ENCODE measurements around the gene SLC25A3. TPM values are rescaled to one million over a fixed set of nuclear protein-coding genes. Genes with fewer than 3 reads are reported as not detected.
A peak's percentile ranks its signal among the peaks of the same experiment; 100 is the strongest.
"Not testable (repeated sequence)": the region's sequence is repeated elsewhere in the genome, so short reads cannot be mapped to it uniquely, and the experiment has no call there.

Gene SLC25A3
- total and polyA plus RNA-seq, 12 donors = 362 to 1,555 (median 737) TPM

DNA sequence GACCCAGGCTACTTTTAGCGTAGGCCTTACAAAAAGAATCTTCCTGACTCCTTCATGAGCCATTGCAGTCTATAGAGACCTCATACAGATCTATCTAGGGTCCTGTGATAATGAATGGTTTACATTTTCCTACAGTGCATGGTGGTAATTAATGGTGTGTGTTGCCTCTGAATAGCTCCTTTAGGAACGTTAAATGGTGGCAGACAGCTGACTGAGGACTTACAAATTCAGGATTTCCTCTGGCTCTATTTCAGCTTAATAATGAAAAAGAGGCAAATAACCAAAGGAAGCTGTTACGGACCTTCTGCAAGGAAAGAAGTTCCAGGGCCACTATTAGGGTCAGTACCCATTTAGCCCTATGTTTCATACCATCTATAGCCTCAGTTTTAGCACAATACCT is 46.0 kb downstream of the SLC25A3 start:
- DNase-seq = no peak
- H3K27ac ChIP-seq = no peak overlapping the region
- no peaks in the 10 kb centered on the region for H3K9me3 ChIP-seq (replicated peaks in 1 of 3)
- TF ChIP-seq POLR2A (IDR thresholded peaks at IDR 0.05) = no peak
- TF ChIP-seq, protein P1, sequence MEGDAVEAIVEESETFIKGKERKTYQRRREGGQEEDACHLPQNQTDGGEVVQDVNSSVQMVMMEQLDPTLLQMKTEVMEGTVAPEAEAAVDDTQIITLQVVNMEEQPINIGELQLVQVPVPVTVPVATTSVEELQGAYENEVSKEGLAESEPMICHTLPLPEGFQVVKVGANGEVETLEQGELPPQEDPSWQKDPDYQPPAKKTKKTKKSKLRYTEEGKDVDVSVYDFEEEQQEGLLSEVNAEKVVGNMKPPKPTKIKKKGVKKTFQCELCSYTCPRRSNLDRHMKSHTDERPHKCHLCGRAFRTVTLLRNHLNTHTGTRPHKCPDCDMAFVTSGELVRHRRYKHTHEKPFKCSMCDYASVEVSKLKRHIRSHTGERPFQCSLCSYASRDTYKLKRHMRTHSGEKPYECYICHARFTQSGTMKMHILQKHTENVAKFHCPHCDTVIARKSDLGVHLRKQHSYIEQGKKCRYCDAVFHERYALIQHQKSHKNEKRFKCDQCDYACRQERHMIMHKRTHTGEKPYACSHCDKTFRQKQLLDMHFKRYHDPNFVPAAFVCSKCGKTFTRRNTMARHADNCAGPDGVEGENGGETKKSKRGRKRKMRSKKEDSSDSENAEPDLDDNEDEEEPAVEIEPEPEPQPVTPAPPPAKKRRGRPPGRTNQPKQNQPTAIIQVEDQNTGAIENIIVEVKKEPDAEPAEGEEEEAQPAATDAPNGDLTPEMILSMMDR (IDR thresholded peaks at IDR 0.05) = no peak
- peaks cover 0 to 10% of the 10 kb centered on the region in 2 donors for H3K4me1 ChIP-seq (replicated peaks in 1 of 2)
- no peaks in the 10 kb centered on the region for H3K27me3 ChIP-seq
- no peaks in the 10 kb centered on the region for H3K36me3 ChIP-seq (replicated peaks in 1 of 2)
- WGBS, 4 donors = 79 to 90% (median 81%) methylated on average over 3 of the region's 3 CpGs
- intact Hi-C loops (cut with DNase I) = no loop called here
- no peak overlapping the region for H3K4me3 ChIP-seq

DNA sequence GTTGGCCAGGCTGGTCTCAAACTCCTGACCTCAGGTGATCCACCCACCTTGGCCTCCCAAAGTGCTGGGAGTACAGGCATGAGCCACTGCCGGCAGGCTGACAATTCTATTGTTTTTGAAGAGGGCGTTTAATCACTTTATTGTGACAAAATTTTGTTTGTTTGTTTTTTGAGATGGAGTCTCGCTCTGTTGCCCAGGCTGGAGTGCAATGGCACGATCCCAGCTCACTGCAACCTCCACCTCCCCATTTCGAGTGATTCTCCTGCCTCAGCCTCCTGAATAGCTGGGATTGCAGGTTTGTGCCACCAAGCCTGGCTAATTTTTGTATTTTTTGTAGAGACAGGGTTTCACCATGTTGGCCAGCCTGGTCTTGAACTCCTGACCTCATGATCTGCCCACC is 49.3 kb downstream of the SLC25A3 start:
- DNase-seq; H3K27me3 ChIP-seq; H3K27ac ChIP-seq; H3K36me3 ChIP-seq (replicated peaks in 1 of 2); H3K4me3 ChIP-seq; H3K9me3 ChIP-seq (replicated peaks in 1 of 3): not testable (repeated sequence)
- peaks cover 10 to 12% of the 10 kb centered on the region in 2 donors for H3K4me1 ChIP-seq (replicated peaks in 1 of 2)
- intact Hi-C loops (cut with DNase I) = loop anchor here (10.0 kb wide), 1 partner anchor 48 kb away; the partner anchor contains the start of gene SLC25A3 (in 2 of the 2)
- 89 to 98% (median 93%) methylated on average over 5 of the region's 5 CpGs for WGBS, 4 donors

DNA sequence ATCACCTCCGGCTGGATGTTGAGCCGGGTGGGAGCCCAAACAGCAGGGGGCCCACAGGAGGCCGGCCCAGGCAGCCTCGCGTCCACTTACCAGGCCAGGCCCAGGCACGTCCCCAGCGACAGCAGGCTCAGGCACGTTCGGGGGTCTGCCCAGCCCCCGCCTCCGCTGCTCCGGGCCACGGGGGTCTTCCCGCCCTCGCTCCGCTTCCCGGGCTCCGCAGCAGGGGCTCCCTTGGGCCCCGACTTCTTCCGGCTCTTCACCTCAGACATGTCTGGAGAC is 50.9 kb downstream of the SLC25A3 start:
- intact Hi-C loops (cut with DNase I) = loop anchor here (10.0 kb wide), 1 partner anchor 50 kb away; the partner anchor contains the start of gene SLC25A3 (in 2 of the 2)
- no peak for TF ChIP-seq POLR2A (IDR thresholded peaks at IDR 0.05)
- TF ChIP-seq, protein P1 (IDR thresholded peaks at IDR 0.05) = no peak
- 0 to 1% (median 0%) methylated on average over 4 to 20 of the region's 20 CpGs; no CpG with 5 or more reads in 1 of the 4 donors for WGBS, 4 donors
- peak overlapping the region; percentile 2 to 88 (median 69) for H3K4me3 ChIP-seq
- H3K9me3 ChIP-seq (replicated peaks in 1 of 3) = no peaks in the 10 kb centered on the region
- peak overlapping the region; percentile 32 to 84 (median 41) for H3K27ac ChIP-seq
- DNase-seq = peak in 5 of 7 donors; percentile 24 to 55 (median 35)
- no peaks in the 10 kb centered on the region for H3K27me3 ChIP-seq
- peaks cover 0 to 6% of the 10 kb centered on the region in 2 donors for H3K36me3 ChIP-seq (replicated peaks in 1 of 2)
- H3K4me1 ChIP-seq (replicated peaks in 1 of 2) = peaks cover 10 to 12% of the 10 kb centered on the region in 2 donors

DNA sequence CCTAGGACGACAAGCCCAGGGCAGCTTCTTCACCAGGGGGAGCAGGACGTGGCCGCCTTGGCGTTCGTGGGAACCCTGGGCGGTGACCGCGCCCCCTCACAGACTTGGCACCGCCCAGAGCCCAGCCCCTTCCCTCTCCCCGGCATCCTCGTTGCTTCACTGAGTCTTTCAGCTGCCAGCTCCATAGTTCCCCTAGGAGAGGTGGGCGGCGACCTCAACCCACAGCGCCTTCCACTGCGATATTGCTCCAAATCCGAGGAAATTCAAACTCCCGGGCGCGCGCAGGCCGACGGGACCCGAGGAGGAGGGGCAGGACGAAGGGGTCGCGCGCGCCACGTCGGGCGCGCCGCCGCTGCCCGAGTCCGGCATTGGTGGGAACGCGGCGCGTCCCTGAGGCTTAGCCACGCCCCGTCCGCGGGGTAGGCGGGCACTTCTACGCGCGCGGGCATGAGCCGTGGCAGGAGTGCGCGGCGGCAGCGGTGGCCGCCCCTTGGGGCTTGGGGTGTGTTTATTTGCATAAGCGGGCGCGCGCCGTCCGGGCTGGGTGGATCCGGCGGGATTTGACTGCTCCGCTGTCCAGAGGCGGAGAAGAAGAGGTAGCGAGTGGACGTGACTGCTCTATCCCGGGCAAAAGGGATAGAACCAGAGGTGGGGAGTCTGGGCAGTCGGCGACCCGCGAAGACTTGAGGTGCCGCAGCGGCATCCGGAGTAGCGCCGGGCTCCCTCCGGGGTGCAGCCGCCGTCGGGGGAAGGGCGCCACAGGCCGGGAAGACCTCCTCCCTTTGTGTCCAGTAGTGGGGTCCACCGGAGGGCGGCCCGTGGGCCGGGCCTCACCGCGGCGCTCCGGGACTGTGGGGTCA is 51.5 kb downstream of the SLC25A3 start, which contains the start of the genes APAF1 and IKBIP:
APAF1 (plus strand) TSS at position 579 of the 860 bp plus-strand sequence. CDS start 3,070 bp downstream, outside the sequence.
IKBIP (minus strand) TSS at position 77 of the 860 bp plus-strand sequence. CDS start 87 bp downstream, outside the sequence.
- peaks cover 0 to 12% of the 10 kb centered on the region in 2 donors for H3K36me3 ChIP-seq (replicated peaks in 1 of 2)
- no peaks in the 10 kb centered on the region for H3K9me3 ChIP-seq (replicated peaks in 1 of 3)
- peak within 1 kb of the TSS; percentile 33 to 84 (median 74) for H3K27ac ChIP-seq
- peak; percentile 96 to 98 (median 97) for DNase-seq
- TF ChIP-seq, protein P1 (IDR thresholded peaks at IDR 0.05) = no peak
- peak; percentile 63 to 91 for TF ChIP-seq POLR2A (IDR thresholded peaks at IDR 0.05)
- H3K27me3 ChIP-seq = no peaks in the 10 kb centered on the region
- intact Hi-C loops (cut with DNase I) = loop anchor here (10.0 kb wide), 1 partner anchor 50 kb away; the partner anchor contains the start of gene SLC25A3 (in 2 of the 2)
- peak within 1 kb of the TSS; percentile 50 to 88 (median 69) for H3K4me3 ChIP-seq
- peaks cover 10 to 12% of the 10 kb centered on the region in 2 donors for H3K4me1 ChIP-seq (replicated peaks in 1 of 2)
- WGBS, 4 donors = 0 to 1% (median 1%) methylated on average over 13 to 91 of the region's 91 CpGs

Measured in adrenal gland (tissue), 12 donors.